ENCODE results near the gene VCX2.

DNA sequence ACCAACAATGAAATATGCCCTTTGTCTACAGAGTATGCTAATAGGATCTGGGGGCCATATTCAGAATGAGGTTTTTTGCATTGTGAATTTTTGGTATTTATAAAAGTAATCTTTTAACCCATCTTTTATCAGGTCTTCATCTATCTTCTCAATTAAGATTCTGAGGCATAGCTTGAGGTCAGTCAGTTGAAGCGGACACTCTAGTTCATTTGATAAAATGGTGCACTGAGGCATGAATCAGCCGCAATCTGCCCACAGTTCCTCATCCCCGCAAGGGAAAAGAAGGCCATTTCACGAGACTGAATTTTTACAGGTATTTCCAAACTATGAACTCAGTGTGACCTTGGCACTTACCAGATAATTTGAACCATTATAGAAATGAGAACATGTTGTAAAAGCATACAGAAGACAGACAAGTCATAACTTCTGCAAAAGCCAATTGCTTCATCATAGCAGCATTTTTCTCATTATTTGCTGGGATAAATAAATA, 19.3 kb upstream of the VCX2 start:
- TF ChIP-seq, protein P1, sequence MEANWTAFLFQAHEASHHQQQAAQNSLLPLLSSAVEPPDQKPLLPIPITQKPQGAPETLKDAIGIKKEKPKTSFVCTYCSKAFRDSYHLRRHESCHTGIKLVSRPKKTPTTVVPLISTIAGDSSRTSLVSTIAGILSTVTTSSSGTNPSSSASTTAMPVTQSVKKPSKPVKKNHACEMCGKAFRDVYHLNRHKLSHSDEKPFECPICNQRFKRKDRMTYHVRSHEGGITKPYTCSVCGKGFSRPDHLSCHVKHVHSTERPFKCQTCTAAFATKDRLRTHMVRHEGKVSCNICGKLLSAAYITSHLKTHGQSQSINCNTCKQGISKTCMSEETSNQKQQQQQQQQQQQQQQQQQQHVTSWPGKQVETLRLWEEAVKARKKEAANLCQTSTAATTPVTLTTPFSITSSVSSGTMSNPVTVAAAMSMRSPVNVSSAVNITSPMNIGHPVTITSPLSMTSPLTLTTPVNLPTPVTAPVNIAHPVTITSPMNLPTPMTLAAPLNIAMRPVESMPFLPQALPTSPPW (CRISPR knock-in tag; IDR thresholded peaks at IDR 0.05), result no peak
- TF ChIP-seq ZNF274 (IDR thresholded peaks at IDR 0.05; ENCODE audit: borderline replicate concordance, low read depth, low read length) (no peak), GATAD2B (IDR thresholded peaks at IDR 0.05; ENCODE audit: borderline replicate concordance) (no peak), POLR2A (conservative IDR thresholded peaks at IDR 0.05) (no peak), PRPF4 (IDR thresholded peaks at IDR 0.05; ENCODE audit: insufficient read depth, low read depth, low read length, poor library complexity, severe bottlenecking) (no peak), ZC3H4 (CRISPR knock-in tag; IDR thresholded peaks at IDR 0.05; ENCODE audit: borderline replicate concordance) (no peak), TOE1 (IDR thresholded peaks at IDR 0.05; ENCODE audit: borderline replicate concordance) (no peak), TOE1 (CRISPR knock-in tag; IDR thresholded peaks at IDR 0.05; ENCODE audit: borderline replicate concordance, low read depth) (no peak), CREB1 (IDR thresholded peaks at IDR 0.05) (no peak), CREB1 (CRISPR knock-in tag; IDR thresholded peaks at IDR 0.05) (no peak)
- TF ChIP-seq, protein P2, sequence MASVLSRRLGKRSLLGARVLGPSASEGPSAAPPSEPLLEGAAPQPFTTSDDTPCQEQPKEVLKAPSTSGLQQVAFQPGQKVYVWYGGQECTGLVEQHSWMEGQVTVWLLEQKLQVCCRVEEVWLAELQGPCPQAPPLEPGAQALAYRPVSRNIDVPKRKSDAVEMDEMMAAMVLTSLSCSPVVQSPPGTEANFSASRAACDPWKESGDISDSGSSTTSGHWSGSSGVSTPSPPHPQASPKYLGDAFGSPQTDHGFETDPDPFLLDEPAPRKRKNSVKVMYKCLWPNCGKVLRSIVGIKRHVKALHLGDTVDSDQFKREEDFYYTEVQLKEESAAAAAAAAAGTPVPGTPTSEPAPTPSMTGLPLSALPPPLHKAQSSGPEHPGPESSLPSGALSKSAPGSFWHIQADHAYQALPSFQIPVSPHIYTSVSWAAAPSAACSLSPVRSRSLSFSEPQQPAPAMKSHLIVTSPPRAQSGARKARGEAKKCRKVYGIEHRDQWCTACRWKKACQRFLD (CRISPR knock-in tag; IDR thresholded peaks at IDR 0.05), result no peak
- TF ChIP-seq, protein P3, sequence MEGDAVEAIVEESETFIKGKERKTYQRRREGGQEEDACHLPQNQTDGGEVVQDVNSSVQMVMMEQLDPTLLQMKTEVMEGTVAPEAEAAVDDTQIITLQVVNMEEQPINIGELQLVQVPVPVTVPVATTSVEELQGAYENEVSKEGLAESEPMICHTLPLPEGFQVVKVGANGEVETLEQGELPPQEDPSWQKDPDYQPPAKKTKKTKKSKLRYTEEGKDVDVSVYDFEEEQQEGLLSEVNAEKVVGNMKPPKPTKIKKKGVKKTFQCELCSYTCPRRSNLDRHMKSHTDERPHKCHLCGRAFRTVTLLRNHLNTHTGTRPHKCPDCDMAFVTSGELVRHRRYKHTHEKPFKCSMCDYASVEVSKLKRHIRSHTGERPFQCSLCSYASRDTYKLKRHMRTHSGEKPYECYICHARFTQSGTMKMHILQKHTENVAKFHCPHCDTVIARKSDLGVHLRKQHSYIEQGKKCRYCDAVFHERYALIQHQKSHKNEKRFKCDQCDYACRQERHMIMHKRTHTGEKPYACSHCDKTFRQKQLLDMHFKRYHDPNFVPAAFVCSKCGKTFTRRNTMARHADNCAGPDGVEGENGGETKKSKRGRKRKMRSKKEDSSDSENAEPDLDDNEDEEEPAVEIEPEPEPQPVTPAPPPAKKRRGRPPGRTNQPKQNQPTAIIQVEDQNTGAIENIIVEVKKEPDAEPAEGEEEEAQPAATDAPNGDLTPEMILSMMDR (IDR thresholded peaks at IDR 0.05 in 2 of 3, conservative IDR thresholded peaks at IDR 0.05 in 1 of 3; ENCODE audit: insufficient read depth in 2 of 3, low read depth in 1 of 3, low read length in 3 of 3), result no peak
- TF ChIP-seq, protein P4, sequence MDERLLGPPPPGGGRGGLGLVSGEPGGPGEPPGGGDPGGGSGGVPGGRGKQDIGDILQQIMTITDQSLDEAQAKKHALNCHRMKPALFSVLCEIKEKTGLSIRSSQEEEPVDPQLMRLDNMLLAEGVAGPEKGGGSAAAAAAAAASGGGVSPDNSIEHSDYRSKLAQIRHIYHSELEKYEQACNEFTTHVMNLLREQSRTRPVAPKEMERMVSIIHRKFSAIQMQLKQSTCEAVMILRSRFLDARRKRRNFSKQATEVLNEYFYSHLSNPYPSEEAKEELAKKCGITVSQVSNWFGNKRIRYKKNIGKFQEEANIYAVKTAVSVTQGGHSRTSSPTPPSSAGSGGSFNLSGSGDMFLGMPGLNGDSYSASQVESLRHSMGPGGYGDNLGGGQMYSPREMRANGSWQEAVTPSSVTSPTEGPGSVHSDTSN (CRISPR knock-in tag; IDR thresholded peaks at IDR 0.05; ENCODE audit: low read depth), result no peak
- TF ChIP-seq, protein P4 (tag; conservative IDR thresholded peaks at IDR 0.05; ENCODE audit: low read depth), result no peak
- TF ChIP-seq, protein P5, sequence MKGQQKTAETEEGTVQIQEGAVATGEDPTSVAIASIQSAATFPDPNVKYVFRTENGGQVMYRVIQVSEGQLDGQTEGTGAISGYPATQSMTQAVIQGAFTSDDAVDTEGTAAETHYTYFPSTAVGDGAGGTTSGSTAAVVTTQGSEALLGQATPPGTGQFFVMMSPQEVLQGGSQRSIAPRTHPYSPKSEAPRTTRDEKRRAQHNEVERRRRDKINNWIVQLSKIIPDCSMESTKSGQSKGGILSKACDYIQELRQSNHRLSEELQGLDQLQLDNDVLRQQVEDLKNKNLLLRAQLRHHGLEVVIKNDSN (CRISPR knock-in tag; IDR thresholded peaks at IDR 0.05), result no peak
- TF ChIP-seq, protein P6, sequence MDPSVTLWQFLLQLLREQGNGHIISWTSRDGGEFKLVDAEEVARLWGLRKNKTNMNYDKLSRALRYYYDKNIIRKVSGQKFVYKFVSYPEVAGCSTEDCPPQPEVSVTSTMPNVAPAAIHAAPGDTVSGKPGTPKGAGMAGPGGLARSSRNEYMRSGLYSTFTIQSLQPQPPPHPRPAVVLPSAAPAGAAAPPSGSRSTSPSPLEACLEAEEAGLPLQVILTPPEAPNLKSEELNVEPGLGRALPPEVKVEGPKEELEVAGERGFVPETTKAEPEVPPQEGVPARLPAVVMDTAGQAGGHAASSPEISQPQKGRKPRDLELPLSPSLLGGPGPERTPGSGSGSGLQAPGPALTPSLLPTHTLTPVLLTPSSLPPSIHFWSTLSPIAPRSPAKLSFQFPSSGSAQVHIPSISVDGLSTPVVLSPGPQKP (CRISPR knock-in tag; IDR thresholded peaks at IDR 0.05), result no peak

Measured in K562 (cell line).